HG02571 (cell line): ENCODE measurements around the gene KLHDC7B.
"Not testable (repeated sequence)": the region's sequence is repeated elsewhere in the genome, so short reads cannot be mapped to it uniquely, and the experiment has no call there.

Source experiments
- ATAC-seq: cut with Tn5 transposase; IDR thresholded peaks from one replicate; pipeline ENCODE4 v1.9.1; 2021; ENCODE audit warnings: mild to moderate bottlenecking, moderate library complexity; ENCODE audit not compliant: unreplicated experiment

KLHDC7B gene

DNA sequence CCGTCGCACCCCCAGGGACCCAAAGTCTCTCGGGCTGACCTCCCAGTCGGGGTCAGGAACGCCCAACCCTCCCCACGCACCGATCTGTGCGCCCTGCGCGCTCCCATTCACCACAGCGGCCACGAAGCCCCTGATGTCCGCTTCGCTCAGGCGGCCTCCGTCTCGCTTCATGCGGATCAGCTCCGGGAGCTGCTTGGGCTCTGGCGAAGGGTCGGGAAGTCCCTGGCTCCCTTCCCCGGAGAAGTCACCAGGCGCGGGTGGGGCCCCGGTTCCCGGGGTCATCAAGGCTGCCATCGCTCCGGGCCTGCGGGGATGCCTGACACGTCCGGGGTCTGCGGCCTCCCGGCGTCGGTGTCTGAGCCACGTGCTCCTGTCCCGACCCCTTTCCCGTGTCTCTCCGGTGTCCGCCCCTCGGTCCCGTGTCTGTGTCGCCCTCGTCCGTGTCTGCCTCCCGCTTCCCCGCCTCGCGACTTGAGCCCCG, 16.2 kb upstream of the KLHDC7B start:
- no peak for ATAC-seq

DNA sequence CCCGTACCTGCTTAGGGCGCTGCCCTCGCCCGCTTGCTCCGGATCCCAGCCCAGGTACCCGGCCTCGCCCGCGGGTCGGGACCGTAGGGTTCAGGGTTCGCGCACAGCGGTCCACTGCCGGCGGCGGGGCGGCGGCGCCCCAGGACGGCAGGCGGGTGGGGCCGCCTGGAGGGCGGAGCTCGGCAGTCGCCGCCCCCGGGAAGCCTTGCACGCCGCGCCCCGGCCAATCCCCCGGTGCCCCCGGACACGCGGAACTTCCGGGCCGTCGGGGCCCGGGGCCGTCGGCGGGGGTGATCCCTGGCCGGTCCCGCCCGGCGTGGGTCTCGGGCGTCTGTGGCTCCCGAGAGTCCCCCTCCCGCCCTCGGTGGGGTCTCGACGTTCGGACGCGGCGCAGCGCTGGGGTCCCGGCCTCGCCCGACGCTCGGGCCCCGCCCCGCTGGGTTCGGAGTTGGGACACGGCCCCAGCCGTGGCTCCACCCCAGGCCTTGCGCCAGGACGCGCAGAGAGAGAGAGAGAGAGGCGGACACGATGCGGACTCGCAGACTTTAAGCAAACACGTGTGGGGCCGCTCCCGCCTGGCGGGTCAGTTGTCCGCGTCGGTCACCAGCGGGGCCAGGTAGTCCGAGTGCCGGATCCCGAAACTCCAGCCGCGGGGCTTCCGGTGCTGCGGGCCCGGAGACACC, 15.7 kb upstream of the KLHDC7B start, which contains the start of gene TYMP:
Gene TYMP, minus strand, starts transcription at position 116 of the 683 bp plus-strand sequence. CDS start 303 bp downstream, outside the sequence.
- peak; percentile 15 for ATAC-seq

DNA sequence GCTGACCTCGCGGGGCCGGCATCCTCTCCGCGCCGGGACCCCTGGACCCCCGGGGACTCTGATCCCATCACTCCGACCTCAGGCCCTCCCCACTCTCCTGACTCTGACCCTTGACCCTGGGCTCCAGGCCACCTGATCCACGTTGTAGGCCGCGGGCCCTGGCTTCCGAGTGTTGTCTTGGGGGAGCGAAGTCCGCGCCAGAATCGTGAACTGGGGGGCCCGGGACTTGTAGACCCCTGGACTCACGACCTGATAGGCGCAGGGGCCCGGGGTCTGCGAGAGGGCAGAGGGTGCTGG, 15.2 kb upstream of the KLHDC7B start:
- ATAC-seq: no peak

DNA sequence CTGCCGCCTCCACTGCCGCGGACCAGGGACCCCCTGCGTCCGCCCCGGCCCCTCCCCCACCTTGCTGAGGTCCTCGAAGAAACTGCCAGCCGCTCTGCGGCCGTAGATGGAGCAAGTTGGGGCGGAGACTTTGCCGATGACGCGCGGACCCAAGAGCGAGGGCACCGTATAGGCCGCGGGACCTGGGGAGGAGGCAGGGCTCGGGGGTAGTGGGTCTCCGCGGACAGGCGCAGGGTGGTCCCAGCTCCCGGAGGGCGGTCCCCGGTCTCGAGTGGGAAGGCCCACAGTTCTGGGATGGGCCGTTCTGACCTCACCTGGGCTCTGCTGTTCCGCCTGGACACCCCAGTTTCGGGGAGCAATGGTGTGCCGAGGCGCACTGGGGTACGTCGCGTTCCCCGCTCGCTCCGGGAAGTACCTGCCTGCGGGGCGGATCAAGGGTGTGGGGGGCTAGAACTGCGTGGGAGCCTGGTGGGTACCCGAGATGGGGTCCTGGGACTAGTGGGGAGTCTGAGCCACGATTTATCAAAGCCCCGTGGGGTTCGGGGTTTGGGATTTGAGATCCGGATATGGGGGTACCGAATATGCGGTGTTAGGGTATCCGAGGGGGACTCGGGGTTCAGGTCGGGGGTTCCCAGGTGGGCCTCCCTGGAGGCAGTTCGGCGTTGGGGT, 14.7 kb upstream of the KLHDC7B start:
- no peak for ATAC-seq

DNA sequence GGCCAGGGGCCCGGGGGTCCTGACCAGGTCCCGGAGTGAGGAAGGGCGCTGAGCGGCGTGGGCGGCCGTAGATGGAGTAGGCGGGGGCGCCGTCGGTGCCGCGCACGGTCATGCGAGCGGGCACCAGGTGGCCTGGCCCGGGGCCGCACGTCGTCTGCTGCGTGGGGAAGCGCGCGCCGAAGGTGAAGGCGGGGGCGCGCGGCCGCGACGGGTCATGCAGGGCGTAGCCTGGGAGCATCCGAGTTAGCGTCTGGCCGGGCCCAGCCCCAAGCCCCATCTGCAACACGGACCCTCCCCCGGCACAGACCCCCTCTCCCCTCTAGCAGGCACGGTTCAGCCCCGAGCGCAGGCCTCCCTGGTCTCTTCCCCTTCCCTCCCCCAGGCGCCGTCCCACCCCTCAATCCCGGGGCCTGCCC, 14.1 kb upstream of the KLHDC7B start:
- peak; percentile 29 for ATAC-seq

DNA sequence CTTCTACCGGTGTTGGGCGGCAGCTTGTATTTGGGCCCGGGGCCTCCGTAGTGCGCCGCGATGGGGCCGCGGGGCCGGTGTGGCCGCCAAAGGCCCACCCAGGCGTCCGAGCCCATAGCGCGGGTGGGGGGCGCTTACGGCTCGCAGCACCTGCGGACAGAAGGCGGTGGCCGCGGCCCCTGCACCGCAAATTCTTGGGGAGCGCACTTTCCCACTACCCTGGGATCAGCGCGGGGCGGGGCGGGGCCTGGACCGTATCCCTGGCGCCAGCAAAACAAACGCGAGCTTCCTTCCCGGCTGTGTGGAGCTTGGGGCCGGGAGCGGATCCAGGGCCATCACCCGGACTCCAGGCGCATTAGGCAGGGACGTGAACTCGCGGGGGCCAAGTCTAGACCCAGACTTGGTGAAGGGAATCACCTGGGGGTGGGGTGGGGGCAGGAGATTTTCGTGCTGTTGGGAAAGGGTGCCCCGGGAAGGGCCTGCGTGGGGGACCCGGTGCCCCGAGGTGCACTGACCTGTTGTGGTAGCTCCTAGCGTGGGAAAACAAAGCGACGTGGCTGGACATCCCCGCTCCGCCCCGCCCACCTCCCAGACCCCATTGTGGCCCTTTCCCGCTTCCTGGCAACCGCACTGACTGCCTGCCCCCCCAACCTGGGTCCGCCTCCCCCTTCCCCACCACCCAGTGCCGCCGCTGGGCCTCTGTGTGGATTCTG, 13.6 kb upstream of the KLHDC7B start:
- ATAC-seq: peak; percentile 2

DNA sequence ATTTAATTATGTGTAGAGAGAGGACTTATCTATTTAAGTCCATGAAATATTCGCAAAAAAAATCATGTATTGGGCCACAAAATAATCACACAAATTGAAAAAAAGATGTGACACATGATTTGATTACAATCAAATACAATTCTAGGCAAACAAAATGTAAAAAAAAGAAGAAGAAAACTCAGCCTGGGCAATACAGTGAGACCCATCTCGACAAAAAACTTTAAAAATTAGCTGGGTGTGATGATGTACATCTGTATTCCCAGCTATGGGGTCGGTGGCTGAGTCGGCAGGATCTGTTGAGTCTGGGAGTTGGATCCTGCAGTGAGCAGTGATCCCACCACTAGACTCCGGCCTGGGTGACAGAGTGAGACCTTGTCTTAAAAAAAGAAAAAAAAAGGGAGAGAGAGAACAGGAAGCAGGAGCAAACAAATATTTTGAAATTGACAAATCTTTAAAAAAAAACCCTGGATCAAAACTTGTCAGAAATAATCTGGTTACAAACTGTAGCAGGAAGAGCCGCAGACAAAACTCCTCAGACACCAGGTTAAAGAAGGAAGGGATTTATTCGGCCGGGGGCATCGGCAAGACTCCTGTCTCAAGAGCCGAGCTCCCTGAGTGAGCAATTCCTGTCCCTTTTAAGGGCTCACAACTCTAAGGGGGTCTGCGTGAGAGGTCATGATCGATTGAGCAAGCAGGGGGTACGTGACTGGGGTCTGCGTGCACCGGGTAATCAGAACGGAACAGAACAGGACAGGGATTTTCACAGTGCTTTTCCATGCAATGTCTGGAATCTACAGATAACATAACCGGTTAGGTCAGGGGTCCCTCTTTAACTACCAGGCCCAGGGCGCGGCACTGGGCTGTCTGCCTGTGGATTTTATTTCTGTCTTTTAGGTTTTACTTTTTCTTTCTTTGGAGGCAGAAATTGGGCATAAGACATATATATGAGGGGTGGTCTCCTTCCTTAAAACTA, 12.6 kb upstream of the KLHDC7B start:
- no peak for ATAC-seq

DNA sequence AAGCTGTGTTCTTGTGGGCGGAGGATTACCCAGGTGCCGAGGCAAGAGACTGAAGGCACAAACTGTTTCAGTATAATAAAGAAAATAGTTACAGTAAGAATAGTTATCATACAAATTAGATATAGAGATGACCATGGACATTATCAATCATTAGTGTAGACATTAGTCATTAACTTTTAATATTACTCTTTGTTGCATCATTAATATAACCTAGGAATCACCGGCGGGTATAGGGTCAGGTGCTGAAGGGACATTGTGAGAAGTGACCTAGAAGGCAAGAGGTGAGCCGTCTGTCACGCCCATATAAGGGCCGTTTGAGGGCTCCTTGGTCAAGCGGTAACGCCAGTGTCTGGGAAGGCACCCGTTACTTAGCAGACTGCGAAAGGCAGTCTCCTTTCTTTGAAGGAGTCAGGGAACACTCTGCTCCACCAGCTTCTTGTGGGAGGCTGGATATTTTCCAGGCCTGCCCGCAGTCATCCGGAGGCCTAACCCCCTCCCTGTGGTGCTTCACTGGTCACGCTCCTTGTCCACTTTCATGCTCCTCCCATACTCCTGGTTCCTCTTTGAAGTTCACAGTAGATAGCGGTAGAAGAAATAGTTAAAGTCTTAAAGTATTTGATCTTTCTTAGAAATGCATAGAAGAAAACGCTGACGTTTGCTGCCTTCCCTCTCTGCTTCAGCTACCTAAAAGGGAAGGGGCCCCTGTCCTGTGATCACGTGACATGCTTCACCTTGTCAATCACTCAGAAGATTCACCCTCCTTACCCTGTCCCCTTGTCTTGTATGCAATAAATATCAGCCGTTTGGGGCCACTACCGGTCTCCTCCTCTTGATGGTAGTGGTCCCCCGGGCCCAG, 11.6 kb upstream of the KLHDC7B start:
- ATAC-seq: not testable (repeated sequence)

DNA sequence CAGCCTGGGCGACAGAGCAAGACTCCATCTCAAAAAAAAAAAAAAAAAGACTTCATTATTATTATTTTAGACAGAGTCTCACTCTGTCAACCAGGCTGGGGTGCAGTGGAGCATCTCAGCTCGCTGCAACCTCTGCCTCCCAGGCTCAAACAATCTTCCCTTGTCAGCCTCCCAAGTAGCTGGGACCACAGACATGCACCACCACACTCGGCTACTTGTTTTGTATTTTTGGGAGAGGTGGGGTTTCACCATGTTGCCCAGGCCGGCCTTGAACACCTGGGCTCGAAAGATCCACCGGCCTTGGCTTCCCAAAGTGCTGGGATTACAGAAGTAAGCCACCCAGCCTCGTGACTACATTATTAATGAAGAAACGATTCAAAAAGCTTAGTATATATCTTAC, 10.6 kb upstream of the KLHDC7B start:
- no peak for ATAC-seq

DNA sequence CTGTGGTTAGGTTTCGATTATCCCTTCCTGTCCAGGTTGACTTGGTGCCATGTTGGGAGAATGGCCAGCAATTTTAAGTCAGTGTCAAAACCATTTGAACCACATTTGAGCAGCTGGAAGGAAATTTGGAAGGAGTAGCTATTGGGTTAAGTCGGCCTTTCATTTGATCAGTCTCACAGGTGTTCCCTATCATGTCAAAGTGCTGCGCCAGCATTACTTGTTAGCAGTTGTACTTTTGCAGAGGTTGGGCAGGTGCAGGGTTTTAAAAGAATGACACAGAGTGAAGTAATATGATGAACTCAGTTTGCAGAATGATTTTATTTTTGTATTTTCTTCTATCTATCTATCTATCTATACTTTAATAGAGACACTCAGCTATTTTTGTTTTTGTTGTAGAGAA, 9.5 kb upstream of the KLHDC7B start:
- no peak for ATAC-seq

DNA sequence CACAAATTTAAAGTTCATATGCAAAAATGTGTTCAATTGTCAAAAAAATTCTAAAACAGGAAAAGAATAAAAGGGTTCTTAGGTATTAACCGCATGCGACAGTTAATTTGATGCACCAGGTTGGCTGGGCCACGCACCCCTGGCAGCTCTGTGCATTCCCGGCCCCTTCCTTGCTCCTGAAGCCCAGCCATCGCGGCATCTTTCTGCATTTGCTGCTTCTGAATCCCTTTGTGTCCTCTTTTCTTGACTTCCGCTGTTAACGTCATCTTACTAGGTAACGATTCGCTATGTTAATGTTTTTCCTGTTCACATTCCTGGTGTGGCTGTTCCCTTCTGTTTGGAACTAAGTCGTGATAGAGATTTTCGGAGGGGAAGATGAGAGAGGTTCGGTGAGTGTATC, 7.9 kb upstream of the KLHDC7B start:
- ATAC-seq: no peak

DNA sequence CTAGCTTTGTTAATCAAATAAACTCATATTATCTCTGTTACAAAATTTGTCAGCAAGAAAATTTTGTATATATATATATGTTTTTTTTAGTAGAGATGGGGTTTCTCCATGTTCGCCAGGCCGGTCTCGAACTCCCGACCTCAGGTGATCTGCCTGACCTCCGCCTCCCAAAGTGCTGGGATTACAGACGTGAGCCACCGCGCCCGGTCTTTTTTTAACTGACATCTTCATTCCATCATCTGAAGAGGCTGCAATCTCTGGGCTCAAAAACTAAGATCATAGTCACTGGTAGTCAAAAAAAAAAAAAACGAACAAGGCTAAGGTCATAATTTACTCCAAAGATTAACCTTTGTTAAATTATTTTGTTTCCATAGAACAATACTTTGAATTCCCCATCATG, 5.3 kb upstream of the KLHDC7B start:
- ATAC-seq: no peak

DNA sequence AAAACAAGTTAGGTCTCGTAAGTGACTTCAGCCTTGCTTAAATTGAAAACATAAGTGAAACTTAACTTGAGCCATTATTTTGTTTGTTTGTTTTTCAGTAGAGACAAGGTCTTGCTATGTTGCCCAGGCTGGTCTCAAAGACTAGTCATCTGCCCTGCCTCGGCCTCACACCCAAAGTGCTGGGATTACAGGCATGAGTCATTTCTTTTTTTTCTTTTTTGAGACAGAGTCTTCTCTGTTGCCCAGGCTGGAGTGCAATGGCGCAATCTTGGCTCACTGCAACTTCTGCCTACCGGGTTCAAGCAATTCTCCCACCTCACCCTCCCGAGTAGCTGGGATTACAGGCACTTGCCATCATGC, 4.1 kb upstream of the KLHDC7B start:
- not testable (repeated sequence) for ATAC-seq

DNA sequence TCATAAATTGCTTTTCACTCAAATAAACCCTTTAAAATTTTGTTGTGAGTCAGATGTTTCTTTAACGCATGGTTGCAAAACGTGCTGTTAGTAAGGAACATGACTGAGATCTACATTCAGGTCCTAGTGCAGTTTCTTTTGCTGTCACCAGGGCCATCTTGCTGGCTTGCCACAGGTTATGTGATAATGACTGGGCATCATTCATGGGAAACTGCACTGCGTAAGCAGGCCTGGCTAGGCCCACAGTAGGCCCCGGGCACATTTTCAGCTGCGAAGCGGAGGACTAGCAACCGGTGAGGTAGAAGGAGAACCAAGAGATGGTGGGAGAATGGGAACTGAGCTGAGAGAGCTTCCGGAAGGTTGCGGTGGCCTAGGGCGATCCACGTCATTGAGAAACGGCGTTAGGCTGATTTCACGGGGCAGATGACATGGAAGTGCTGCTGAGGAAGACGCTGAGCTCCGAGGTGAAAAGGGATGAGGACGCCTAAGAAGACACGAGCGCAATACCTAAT, 3.2 kb upstream of the KLHDC7B start:
- no peak for ATAC-seq

DNA sequence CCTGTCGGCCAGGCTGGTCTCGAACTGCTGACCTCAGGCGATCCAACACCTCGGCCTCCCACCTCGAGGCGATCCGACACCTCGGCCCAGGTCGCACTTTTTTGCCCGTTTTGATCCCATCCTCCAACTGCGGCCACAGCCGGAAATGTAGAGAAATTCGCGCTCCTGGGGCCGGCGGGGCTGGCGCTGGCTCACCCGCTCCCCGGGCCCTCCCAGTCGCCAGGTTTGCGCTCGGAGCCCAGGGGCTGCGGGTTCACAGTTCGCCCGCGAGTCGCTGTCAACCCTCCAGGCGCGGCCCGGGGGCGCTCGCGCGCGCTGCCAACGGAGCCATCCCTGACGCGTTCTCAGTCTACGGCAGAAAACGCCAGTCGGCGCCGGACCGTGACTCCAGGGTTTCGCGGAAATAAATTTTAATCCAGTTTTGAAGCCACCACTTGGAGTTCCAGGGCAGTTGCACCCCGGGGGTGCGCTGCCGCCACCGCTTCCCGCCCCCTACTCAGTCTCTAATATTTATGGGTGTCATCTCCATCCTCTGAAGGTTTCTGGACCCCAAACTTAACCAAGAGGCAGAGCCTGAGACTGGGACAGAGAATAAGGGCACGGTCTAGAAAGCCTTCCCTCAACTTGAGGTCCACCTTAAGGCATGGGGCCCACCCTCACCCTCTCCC, 1.5 kb upstream of the KLHDC7B start:
- no peak for ATAC-seq

DNA sequence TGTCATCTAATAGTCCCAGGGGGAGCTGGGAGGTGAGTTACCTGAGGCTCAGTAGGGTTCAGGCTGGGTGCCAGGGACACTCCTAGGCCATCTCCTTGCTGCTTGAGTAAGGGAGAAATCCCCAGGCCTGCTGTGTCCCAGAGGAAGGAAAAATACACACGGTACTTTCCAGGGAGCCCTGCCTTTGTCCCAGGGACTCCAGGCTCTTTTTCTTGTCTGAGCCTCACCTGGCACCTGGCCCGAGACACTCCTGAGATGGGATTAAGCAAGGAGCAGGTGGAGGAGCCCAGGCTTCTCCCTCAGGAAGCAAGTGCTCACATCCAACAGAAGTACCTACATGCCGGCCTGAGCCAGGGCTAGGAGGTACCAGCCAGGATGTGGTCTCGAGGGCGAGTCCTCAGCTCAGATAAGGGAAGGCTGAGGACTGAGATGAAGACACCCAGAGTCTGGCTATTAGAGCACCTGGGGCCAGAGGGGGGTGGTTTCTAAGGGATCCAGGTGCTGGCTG, 899 bp upstream of the KLHDC7B start:
- ATAC-seq: no peak

DNA sequence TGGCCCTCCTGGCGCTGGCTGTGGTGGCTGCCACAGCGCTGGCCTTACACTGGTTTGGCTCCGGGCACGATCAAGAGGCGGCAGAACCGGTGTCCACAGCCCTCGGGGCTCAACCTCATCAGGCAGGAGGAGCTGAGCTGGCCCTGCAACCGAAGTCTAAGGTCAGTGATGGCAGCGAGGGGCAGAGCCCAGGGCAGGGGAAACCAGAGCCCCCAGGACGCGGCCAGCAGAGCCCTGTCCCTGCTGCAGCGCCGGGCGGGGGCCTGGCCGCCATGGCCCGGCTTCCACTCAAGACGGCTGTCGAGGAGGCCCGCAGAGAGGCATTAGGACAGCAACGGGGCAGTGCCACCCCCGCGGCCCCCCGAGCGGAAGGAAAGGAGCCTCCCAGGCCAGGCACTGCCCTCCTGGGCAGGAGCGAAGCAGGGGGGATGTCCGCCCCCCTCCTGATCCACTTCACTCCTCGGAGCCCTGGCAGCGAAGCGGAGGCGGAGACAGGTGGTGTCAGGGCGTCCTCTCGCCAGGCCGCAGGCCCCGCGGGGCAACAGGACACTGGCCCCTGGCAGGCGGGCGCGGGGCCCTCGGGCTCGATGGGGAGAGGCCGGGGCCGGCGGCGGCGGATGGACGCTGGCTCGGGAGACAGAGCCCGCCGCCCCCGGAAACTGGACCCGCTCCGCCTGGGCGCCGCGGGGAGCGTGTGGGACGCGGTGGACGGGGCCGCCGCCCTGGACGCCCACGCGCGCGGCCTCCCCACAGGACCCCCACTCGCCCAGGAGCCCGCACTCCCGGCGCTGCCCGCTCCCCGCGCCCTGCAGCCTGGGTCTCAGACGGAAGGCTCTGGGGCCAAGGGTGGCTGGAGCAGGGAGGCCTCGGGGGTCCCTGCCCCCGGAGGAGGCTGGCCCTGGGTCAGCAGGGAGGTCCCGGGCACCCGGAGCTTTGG, 895 bp downstream of the KLHDC7B start:
- no peak for ATAC-seq
